NCI-H345 (cell line): ENCODE data around the gene SMIM24.
"Not testable (repeated sequence)": the region's sequence is repeated elsewhere in the genome, so short reads cannot be mapped to it uniquely, and the experiment has no call there.

Experiments used
- DNase-seq: peaks from one replicate; lab custom pipeline; 2025; lab: John Stamatoyannopoulos, UW

The SMIM24 gene

GRCh38 chr19:3480383-3481091 lies at the start of gene SMIM24:
Gene SMIM24 (minus strand): TSS chr19:3480525. CDS start chr19:3480463, 62 bp downstream.
- no peak for DNase-seq

- not testable (repeated sequence) for DNase-seq
Measured at GRCh38 chr19:3529299-3529698, 49.0 kb upstream of the SMIM24 start.

GRCh38 chr19:3528539-3529211 lies 48.4 kb upstream of the SMIM24 start:
- DNase-seq, result no peak

DNA sequence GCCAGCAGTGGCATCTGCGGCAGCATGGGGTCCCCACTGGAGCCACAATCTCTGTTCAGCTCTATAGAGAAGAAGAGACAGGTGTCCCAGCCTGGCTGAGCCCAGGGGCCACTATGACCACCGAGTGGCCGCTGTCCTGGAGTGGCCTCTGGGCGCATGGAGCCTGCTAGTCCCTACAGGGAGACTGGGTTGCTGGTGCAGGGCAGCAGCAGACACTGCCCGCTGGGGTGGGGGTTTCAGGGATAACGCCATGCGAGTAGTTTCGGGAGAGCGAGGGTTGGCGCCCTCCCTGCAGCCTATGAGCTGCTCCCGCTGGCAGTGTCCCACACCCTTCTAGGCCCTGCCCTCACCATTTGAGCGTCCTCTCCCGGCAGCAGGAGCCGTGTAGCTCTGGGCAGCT lies 47.8 kb upstream of the SMIM24 start:
- no peak for DNase-seq

DNA sequence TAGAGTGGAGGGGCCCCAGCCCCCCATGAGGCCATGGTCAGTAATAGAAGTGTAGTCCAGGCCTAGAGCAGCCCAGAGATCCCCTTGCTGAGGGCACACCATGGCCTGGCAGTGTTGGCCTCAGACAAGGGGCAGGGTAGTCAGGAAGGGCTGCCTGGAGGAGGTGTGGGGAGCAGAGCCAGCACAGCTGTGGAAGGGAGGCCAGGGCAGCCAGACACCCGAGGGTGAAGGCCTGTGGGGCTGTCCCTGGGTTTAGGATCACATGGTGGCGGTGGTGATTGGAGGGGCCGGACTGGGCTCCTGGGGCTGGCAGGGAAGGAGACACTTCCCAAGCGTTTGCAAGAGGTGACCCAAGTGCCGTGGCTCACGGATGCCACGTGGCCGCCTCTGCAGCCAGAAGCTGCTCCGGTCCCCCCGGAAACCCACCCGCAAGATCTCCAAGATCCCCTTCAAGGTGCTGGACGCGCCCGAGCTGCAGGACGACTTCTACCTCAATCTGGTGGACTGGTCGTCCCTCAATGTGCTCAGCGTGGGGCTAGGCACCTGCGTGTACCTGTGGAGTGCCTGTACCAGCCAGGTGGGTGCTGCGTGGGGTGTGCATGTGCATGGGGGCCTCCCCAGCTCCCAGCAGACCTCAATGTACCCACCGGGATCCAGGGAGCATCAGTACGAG lies 47.0 kb upstream of the SMIM24 start:
- DNase-seq, result no peak

DNA sequence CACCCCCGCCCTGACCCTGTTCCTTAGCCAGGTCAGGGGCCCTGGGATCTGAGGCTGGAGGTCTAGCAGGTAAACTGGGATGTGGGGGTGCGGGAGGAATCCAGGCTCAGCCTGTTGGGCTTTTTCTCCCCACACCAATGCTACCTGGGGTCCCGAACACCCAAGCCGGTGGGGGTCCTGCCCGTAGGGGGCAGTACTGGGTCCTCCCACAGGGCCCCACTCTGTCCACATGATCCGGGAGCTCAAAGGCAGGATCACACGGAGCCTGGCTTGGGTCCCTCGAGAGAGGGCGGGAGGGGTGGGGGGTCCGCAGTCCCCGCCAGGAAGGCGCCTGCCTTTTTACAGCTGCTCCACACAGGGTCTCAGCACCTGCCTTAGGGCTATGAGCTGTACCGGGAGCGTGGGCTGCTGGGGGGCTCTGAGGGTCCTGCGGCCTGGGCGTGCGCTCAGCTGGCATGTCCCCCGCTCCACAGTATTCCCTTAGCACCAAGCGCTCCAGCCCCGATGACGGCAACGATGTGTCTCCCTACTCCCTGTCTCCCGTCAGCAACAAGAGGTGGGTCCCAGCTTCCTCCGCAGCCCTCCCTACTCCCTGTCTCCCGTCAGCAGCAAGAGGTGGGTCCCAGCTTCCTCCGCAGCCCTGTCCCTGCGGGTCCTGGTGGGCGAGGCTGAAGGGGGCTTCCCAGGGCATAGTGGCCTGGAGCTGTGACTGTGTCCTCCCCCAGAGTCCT lies 46.3 kb upstream of the SMIM24 start:
- no peak for DNase-seq

- no peak for DNase-seq
Measured at GRCh38 chr19:3524904-3525451, 44.7 kb upstream of the SMIM24 start.

- DNase-seq, result no peak
Measured at GRCh38 chr19:3524078-3524842, 43.9 kb upstream of the SMIM24 start.

DNA sequence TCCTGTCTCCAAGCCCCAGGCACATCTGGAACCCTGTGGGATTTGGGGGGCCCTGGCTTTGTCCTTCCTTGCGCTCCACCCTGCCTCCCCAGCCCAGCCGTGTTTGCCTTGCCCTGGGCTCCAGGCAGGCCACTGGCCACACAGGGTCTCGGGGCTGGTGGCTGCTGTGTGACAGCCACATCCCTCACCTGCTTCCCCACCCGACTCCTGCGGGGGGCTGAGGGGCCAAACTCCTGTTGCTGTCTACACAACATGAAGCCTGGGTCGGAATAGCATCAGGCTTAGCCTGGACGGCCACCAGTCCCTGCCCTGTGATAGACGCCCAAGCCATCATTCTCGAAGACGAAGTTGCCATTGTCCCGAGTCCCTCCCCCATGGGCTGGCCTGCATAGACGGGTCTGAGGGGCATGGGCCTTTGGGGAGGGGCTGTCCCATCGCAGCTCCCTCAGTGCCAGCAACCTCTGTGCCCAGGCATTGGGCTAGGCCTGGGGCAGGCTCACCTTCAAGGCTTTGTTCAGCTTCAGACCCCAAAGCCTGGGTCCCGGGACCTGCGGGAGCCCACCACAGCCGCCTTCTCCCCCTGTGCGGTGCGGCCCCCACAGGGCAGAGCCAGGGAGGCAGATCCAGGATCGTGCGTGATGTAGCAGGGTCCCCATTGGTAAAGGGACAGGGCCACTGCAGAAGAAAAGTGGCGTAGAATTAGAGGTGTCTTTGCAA lies 43.2 kb upstream of the SMIM24 start:
- DNase-seq, result no peak

DNA sequence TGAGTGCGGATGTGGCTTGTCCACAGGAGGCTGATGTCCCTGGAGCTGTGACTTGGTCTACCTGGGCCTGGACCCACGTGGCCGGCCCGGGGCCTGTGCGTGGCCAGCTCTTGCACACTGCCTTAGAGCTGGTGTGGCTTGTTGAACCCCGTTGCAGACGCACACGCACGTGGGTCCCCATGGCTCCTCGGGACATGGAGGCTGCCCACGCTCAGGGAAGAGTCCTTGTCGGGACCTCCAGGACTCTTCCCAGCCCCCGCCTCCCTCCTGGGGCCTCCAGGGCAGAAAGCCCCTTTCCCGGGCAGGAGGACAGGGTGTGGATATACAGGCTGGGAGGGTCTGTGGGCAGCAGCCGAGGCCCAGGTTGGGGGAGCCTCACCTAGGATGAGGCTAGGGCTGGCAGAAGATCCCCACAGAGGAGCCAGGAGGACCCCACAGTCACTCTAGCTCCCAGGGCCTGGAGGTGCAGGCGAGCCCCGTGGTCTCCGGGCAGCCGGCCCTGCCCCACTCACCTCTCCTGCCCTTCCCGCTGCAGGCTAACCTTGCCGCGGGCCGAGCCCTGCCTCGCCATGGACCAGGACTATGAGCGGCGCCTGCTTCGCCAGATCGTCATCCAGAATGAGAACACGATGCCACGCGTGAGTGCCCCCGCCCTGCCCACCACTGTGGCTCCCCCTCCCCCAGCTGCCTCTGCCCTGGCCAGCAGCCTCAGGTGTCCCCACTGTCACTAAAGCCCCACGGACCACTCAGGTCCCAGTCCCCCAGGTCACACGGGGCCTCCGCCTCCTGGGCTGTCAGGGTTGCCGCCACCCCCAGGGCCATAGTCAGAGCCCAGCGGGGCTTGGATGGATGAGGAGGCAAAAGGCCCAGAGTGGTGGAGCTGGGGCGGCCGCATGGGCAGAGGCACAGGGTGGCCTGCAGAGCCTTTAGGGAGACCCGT lies 42.4 kb upstream of the SMIM24 start:
- DNase-seq, result no peak

DNA sequence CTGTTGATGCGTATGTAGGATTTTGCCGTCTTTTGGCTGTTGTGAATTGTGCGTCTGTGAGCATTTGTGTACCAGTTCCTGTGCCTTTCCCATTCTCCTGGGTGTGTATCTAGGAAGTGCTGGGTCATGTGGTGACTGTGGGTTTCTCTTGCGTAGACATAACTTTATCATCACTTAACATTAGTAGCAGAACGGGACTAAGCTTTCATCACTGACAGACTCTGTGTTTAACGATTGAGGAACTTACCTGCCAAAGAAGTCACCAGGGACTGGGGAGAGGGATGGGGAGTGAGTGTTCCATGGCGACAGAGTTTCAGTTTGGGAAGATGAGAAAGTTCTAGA lies 40.8 kb upstream of the SMIM24 start:
- DNase-seq, result no peak

DNA sequence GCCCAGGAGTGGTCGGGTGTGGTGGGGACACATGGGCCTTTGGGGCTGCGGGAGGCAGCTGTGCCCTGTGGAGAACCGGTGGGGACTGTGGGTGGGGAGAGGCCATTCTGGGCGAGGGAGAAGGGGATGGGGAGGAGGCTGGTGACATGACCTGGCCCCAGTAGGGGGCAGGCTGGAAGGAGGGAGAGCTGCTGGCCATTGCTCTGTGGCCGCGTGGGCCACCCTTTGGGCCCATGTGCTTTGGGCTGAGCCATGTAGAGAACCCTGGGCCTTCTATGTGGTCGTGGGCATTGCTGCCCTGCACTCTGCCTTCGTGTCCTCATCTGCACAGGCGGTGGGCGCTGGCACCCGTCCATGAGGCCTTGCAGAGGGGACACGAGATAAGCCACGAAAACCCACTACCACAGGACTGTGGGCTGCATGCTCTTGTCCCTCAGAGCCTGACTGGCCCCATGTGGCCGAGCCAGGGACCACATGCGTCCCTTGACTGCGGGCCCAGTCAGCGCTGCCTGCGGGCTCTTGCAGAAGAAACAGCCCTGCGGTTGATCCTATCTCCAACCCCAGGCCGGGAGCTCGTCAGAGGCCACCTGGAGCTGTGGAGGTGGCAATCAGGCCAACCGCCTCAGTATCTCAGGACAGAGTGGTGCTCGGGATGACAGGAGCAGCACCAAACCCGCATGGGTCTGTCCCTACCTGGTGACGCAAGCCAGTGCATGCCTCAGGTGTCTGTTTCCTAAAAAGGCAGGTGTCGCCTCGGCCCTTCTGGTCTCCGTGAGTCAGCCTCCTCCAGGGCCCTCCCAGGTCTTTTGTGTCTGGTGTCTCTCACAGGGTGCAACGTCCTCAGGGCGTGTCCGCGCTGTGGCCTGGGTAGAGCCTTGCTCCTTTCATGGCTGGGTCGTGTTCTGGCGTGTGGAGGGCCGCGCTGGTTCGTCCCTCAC lies 40.1 kb upstream of the SMIM24 start:
- DNase-seq, result no peak

- no peak for DNase-seq
Measured at GRCh38 chr19:3519126-3519525, 38.8 kb upstream of the SMIM24 start.

- no peak for DNase-seq
Measured at GRCh38 chr19:3518659-3519058, 38.3 kb upstream of the SMIM24 start.

GRCh38 chr19:3518255-3518654 lies 37.9 kb upstream of the SMIM24 start:
- DNase-seq, result no peak

GRCh38 chr19:3517638-3518037 lies 37.3 kb upstream of the SMIM24 start:
- no peak for DNase-seq

- DNase-seq, result peak; percentile 92
Measured at GRCh38 chr19:3516675-3517207, 36.4 kb upstream of the SMIM24 start.

- DNase-seq, result no peak
Measured at GRCh38 chr19:3515891-3516422, 35.6 kb upstream of the SMIM24 start.
